Measurements from ENCODE around the gene PPP1R14B.

The PPP1R14B gene

DNA sequence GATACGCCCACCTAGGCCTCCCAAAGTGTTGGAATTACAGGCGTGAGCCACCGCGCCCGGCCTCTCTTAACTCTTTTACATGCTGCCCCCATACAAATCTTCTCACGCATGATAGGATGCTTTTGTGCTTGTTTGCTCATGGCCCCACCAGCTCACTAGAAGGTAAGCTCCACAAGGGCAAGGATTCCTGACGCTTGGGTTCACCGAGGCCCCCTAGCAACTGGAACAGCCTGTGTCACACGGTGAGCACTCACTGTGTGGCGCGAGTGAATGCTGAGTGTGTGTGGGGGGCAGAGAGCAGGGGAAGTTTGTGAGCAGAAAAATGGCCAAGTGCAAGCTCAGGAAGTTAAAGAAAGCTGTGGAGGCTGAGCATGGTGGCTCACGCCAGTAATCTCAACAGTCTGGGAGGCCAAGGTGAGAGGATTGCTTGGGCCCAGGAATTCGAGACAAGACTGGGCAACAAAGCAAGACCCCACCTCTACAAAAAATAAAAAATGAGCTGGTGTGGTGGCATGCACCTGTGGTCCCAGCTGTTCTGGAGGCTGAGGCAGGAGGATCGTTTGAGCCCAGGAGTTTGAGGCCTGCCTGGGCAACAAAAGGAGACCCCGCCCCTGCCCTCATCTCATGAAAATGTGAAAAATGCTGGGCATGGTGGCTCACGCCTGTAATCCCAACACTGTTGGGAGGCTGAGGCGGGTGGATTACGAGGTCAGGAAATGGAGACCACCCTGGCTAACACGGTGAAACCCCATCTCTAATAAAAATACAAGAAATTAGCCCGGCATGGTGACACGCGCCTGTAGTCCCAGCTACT is 35.4 kb upstream of the PPP1R14B start:
- no peaks in the 10 kb centered on the region for H3K9me3 ChIP-seq (ENCODE audit: control insufficient read depth in 5 of 5, low read length in 5 of 5)
- no peak overlapping the region for H3K9ac ChIP-seq (ENCODE audit: low read length in 5 of 5)
- H3K4me1 ChIP-seq (ENCODE audit: control insufficient read depth in 5 of 5, insufficient read depth in 5 of 5, low read length in 5 of 5), result peaks cover 0 to 29% (median 22%) of the 10 kb centered on the region in 5 donors
- no peak overlapping the region for H3K4me3 ChIP-seq (ENCODE audit: low read depth in 1 of 5, low read length in 5 of 5)
- no peak overlapping the region for H3K27ac ChIP-seq (ENCODE audit: low read depth, low read length)
- peaks cover 0 to 24% (median 12%) of the 10 kb centered on the region in 5 donors for H3K36me3 ChIP-seq (ENCODE audit: control insufficient read depth in 5 of 5, insufficient read depth in 5 of 5, low read length in 5 of 5)
- no peaks in the 10 kb centered on the region for H3K27me3 ChIP-seq (ENCODE audit: control insufficient read depth in 5 of 5, insufficient read depth in 4 of 5, low read length in 5 of 5)

DNA sequence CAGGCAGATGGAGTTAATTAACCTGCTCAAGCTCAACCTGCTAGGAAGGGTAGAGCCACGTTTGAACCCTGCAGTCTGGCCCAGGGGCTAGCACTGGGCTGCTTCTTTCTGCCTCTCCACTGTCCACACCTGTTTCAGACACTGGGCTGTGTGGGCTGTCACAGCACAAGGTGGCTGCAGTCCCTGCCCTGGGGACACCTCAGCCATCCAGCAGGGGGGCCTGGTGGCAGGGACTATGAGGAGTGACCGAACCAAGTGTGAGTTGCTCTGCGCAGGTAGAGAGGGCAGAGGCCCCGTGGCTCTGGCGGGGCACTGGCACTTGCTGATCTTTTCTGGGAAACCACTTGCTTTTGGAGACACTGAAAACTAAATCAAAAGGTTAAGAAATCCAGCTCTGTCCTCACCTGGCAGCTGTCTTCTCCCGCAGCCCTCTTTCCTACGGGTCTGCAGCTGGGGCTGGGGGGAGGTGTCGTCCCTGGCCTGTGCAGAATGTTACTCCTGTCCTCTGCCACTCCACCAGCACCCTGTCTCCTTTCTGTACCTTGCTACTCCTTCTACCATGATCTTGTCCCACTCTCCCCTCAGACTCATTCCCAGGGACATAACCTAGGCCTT is 31.9 kb upstream of the PPP1R14B start:
- Histone ChIP-seq H3K36me3 (ENCODE audit: control insufficient read depth in 5 of 5, insufficient read depth in 5 of 5, low read length in 5 of 5) (peaks cover 0 to 42% (median 26%) of the 10 kb centered on the region in 5 donors), H3K9ac (ENCODE audit: low read length in 5 of 5) (no peak overlapping the region), H3K4me1 (ENCODE audit: control insufficient read depth in 5 of 5, insufficient read depth in 5 of 5, low read length in 5 of 5) (peaks cover 0 to 11% (median 7%) of the 10 kb centered on the region in 5 donors), H3K27ac (ENCODE audit: low read depth, low read length) (no peak overlapping the region), H3K4me3 (ENCODE audit: low read depth in 1 of 5, low read length in 5 of 5) (no peak overlapping the region), H3K9me3 (ENCODE audit: control insufficient read depth in 5 of 5, low read length in 5 of 5) (no peaks in the 10 kb centered on the region), H3K27me3 (ENCODE audit: control insufficient read depth in 5 of 5, insufficient read depth in 4 of 5, low read length in 5 of 5) (no peaks in the 10 kb centered on the region)

DNA sequence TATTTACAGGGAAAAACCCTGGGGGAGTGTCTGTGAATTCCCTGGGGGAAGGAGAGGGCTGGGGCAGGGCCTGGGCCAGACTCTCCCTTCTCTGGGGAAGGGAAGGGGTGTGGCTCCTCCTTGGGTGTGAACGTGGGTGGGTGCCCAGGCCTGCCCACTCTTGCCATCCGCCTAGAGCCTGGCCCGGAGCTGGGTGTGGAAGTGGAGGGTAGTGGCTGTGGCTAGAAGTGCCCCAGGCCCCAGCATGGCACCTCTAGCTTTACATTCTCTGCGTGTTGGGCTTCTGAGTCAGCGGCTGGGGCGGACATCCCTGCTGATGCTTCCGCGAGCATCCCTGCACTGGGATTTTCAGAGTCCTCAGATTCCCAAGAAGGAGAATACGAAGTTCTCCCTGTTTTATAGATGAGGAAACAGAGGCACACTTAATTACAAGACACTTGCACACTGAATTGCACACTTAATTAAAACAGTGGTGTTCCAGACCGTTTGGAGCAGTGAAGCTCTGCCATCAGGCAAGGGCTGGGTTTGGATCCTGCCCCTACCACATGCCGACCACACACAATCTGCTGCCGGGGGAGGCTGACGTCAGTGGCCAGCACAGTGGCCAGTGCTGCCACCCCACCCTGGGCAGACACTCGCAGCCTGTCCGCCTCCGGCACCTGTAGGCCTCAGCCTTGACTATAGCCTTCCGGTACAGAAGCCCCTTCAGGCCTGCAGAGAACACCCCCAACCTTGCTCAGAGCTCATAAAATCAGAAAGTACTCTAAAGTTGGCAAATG is 30.1 kb upstream of the PPP1R14B start:
- no peaks in the 10 kb centered on the region for H3K9me3 ChIP-seq (ENCODE audit: control insufficient read depth in 5 of 5, low read length in 5 of 5)
- H3K4me3 ChIP-seq (ENCODE audit: low read depth in 1 of 5, low read length in 5 of 5), result no peak overlapping the region
- H3K4me1 ChIP-seq (ENCODE audit: control insufficient read depth in 5 of 5, insufficient read depth in 5 of 5, low read length in 5 of 5), result peaks cover 0 to 8% (median 6%) of the 10 kb centered on the region in 5 donors
- peaks cover 0 to 38% (median 22%) of the 10 kb centered on the region in 5 donors for H3K36me3 ChIP-seq (ENCODE audit: control insufficient read depth in 5 of 5, insufficient read depth in 5 of 5, low read length in 5 of 5)
- peak overlapping the region in 2 of 5 donors; percentile 13 to 41 for H3K9ac ChIP-seq (ENCODE audit: low read length in 5 of 5)
- H3K27ac ChIP-seq (ENCODE audit: low read depth, low read length), result no peak overlapping the region
- no peaks in the 10 kb centered on the region for H3K27me3 ChIP-seq (ENCODE audit: control insufficient read depth in 5 of 5, insufficient read depth in 4 of 5, low read length in 5 of 5)

DNA sequence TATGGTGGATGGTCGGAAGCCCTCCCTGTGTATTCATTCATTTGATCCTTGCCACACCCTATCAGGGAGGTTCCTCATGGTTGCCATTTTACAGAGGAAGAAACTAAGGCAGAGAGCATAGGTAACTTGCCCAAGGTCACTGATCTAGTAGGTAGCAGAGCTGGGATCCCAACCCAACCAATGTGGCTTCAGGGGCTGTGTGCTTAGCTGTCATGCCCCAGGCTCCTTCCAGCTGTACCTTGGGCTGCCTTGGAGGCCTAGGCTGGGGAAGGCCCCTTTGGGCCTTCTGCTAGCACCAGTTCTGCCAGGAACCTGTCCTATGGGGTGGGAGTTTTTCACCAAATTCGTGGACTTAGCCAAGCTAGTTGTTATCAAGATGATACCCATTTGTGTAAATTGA is 29.1 kb upstream of the PPP1R14B start:
- Histone ChIP-seq H3K36me3 (ENCODE audit: control insufficient read depth in 5 of 5, insufficient read depth in 5 of 5, low read length in 5 of 5) (peaks cover 0 to 37% (median 22%) of the 10 kb centered on the region in 5 donors), H3K9ac (ENCODE audit: low read length in 5 of 5) (peak overlapping the region in 1 of 5 donors; percentile 43), H3K9me3 (ENCODE audit: control insufficient read depth in 5 of 5, low read length in 5 of 5) (peaks cover 0 to 1% (median 0%) of the 10 kb centered on the region in 5 donors), H3K27ac (ENCODE audit: low read depth, low read length) (no peak overlapping the region), H3K4me3 (ENCODE audit: low read depth in 1 of 5, low read length in 5 of 5) (no peak overlapping the region), H3K27me3 (ENCODE audit: control insufficient read depth in 5 of 5, insufficient read depth in 4 of 5, low read length in 5 of 5) (peaks cover 0 to 5% (median 0%) of the 10 kb centered on the region in 5 donors), H3K4me1 (ENCODE audit: control insufficient read depth in 5 of 5, insufficient read depth in 5 of 5, low read length in 5 of 5) (peaks cover 5 to 14% (median 12%) of the 10 kb centered on the region in 5 donors)

DNA sequence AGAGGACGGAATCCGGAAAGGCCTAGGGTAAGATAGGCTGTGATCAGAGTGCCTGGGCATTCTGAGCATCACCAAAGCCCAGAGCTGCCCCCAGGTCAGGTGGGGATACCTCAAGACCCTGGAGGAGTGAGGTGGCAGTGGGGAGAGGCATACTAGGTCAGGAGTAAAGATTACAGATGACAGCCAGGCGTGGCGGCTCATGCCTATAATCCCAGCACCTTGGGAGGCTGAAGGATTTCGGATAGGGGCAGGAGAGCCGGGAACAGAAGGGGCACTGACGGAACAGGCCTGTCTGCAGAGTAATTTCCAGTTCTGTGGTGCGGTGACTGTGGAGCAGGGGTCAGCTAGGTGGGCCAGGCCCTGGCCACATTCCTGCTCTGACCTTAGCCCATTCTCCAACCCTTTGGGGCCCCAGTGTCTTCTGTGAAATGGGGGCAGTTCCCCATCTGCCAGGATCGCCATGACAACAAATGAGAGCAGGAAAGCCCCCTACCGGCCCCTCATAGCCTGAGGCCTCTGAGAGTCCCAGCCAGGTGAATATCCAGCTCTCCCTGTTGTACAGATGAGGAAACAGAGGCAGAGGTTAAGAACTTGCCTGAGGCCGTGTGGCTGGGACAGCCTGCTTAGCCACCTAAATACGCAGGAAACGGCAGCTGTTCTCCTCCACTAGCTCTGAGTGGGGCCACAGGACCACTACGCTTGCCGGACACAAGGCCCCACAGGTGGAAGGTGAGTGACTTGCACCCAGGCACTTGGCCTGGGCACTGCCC is 28.5 kb upstream of the PPP1R14B start:
- Histone ChIP-seq H3K9ac (ENCODE audit: low read length in 5 of 5) (no peak overlapping the region), H3K4me1 (ENCODE audit: control insufficient read depth in 5 of 5, insufficient read depth in 5 of 5, low read length in 5 of 5) (peaks cover 11 to 19% (median 16%) of the 10 kb centered on the region in 5 donors), H3K9me3 (ENCODE audit: control insufficient read depth in 5 of 5, low read length in 5 of 5) (peaks cover 0 to 3% (median 0%) of the 10 kb centered on the region in 5 donors), H3K4me3 (ENCODE audit: low read depth in 1 of 5, low read length in 5 of 5) (no peak overlapping the region), H3K27ac (ENCODE audit: low read depth, low read length) (no peak overlapping the region), H3K36me3 (ENCODE audit: control insufficient read depth in 5 of 5, insufficient read depth in 5 of 5, low read length in 5 of 5) (peaks cover 0 to 37% (median 22%) of the 10 kb centered on the region in 5 donors), H3K27me3 (ENCODE audit: control insufficient read depth in 5 of 5, insufficient read depth in 4 of 5, low read length in 5 of 5) (peaks cover 0 to 7% (median 0%) of the 10 kb centered on the region in 5 donors)

DNA sequence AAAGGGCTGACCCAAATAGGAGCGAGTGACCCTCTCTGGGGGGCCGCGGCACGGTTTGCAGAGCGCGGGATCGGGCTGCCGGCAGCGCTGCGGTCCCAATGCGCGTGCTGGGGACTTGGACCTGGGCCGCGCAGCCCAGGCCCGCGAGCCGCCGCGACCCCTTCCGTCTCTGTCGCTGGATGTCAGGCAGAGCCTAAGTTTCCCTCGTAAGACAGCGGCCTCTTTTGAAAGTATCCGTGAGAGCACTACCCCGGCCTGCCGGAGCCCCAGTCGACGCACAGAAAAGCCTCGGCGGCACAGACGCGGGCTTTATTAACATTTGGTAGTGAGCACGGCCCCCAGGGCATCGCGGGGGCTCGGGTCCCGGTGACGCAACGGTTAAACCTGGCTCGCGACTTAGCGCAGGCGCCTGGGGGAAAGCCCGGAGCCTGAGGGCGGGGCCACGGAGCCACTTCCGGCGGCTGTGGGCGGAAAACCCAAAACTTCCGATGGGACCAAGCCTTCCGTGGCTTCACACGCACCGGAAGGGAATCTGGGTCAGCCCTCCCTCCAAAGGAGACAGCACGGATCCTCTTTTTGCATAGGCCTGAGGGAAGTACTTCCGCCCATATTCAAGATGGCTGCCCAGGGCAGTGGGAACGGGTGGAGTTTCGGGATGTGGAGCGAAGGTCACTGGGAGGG is 22.9 kb upstream of the PPP1R14B start:
- Histone ChIP-seq H3K27ac (ENCODE audit: low read depth, low read length) (peak overlapping the region; percentile 99), H3K4me1 (ENCODE audit: control insufficient read depth in 5 of 5, insufficient read depth in 5 of 5, low read length in 5 of 5) (peaks cover 26 to 50% (median 36%) of the 10 kb centered on the region in 5 donors), H3K27me3 (ENCODE audit: control insufficient read depth in 5 of 5, insufficient read depth in 4 of 5, low read length in 5 of 5) (peaks cover 0 to 13% (median 0%) of the 10 kb centered on the region in 5 donors), H3K9ac (ENCODE audit: low read length in 5 of 5) (peak overlapping the region; percentile 95 to 99 (median 96)), H3K36me3 (ENCODE audit: control insufficient read depth in 5 of 5, insufficient read depth in 5 of 5, low read length in 5 of 5) (peaks cover 0 to 18% (median 16%) of the 10 kb centered on the region in 5 donors), H3K4me3 (ENCODE audit: low read depth in 1 of 5, low read length in 5 of 5) (peak overlapping the region; percentile 77 to 92 (median 89)), H3K9me3 (ENCODE audit: control insufficient read depth in 5 of 5, low read length in 5 of 5) (peaks cover 0 to 3% (median 0%) of the 10 kb centered on the region in 5 donors)

DNA sequence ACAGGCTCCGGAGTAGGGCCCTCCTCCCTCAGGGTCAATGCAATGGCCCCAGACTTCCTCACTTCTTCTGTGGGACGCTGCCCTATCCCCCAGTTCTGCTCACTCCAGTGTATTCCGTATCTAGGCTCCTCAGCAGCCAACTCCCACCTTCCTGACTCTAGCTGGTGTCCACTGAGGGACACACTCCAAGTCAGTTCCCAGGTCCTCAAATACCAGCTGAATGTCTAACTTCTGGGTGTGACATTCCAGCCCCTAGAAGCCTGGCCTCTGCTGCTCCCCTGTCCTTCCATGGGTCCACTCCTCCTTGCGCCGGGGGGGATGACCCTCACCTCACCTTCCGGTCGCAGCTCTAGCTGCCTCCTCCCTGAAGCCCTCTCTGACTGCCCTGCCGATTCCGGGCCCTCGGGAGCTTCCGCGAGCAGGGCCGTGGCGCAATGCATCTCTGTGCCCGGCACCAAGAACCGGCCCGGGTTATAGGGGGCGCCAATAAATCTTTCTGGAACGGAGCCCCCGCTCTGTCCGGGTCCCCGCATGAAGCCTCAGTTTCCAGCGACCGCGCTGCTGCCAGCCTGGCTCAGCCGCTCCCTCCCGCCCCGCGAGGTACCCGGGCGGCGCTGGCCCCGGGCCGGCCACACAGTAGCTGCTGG is 22.3 kb upstream of the PPP1R14B start:
- Histone ChIP-seq H3K36me3 (ENCODE audit: control insufficient read depth in 5 of 5, insufficient read depth in 5 of 5, low read length in 5 of 5) (peaks cover 0 to 25% (median 23%) of the 10 kb centered on the region in 5 donors), H3K4me3 (ENCODE audit: low read depth in 1 of 5, low read length in 5 of 5) (peak overlapping the region; percentile 69 to 92 (median 76)), H3K9ac (ENCODE audit: low read length in 5 of 5) (peak overlapping the region; percentile 35 to 91 (median 89)), H3K27ac (ENCODE audit: low read depth, low read length) (peak overlapping the region; percentile 99), H3K4me1 (ENCODE audit: control insufficient read depth in 5 of 5, insufficient read depth in 5 of 5, low read length in 5 of 5) (peaks cover 26 to 50% (median 36%) of the 10 kb centered on the region in 5 donors), H3K9me3 (ENCODE audit: control insufficient read depth in 5 of 5, low read length in 5 of 5) (peaks cover 0 to 3% (median 0%) of the 10 kb centered on the region in 5 donors), H3K27me3 (ENCODE audit: control insufficient read depth in 5 of 5, insufficient read depth in 4 of 5, low read length in 5 of 5) (peaks cover 0 to 13% (median 0%) of the 10 kb centered on the region in 5 donors)

DNA sequence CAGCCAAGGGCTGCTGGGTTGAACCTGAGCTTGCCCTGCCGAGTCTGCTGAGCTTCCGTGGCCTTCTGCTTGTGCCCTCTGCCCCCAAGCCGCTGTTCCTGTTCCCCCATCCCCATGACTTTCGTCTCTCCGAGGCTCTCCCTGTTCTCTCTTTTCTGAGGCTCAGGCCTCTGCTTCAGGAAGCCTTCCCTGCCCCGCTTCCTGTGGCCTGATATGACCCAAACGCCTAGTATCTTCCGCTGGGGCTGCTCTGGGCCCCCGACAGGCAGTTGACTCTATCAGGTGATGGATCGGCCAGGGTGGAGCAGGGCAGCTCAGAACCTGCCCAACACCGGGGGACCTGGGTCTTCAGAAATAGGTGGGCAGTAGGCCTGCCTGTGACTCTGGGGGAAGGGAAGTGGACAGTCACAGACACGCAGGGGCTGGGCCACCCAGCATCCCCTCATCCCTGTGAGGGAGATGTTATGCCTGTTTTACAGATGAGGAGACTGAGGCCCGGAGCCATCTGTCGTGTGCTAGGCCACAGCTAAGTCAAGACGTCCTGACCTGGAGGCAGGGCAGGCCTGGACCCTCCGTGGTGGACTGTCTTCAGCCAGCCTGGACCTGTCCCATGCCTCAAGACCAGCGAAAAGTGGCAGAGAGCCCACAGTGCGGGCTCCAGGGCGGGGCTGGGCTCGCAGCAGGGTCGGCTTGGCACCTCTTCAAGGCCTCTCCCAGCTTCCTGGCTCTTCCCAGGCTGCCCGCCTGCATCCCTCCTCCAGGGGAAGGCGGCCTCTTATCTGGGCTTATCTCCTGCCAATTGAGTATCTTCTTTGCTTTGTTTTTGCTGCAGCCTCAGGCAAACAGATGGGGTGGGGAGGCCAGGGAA is 21.5 kb upstream of the PPP1R14B start:
- peak overlapping the region; percentile 69 to 92 (median 76) for H3K4me3 ChIP-seq (ENCODE audit: low read depth in 1 of 5, low read length in 5 of 5)
- peak overlapping the region in 4 of 5 donors; percentile 81 to 91 (median 90) for H3K9ac ChIP-seq (ENCODE audit: low read length in 5 of 5)
- peaks cover 0 to 32% (median 30%) of the 10 kb centered on the region in 5 donors for H3K36me3 ChIP-seq (ENCODE audit: control insufficient read depth in 5 of 5, insufficient read depth in 5 of 5, low read length in 5 of 5)
- peaks cover 0 to 3% (median 0%) of the 10 kb centered on the region in 5 donors for H3K9me3 ChIP-seq (ENCODE audit: control insufficient read depth in 5 of 5, low read length in 5 of 5)
- H3K27me3 ChIP-seq (ENCODE audit: control insufficient read depth in 5 of 5, insufficient read depth in 4 of 5, low read length in 5 of 5), result peaks cover 0 to 13% (median 0%) of the 10 kb centered on the region in 5 donors
- H3K4me1 ChIP-seq (ENCODE audit: control insufficient read depth in 5 of 5, insufficient read depth in 5 of 5, low read length in 5 of 5), result peaks cover 26 to 50% (median 36%) of the 10 kb centered on the region in 5 donors
- peak overlapping the region; percentile 99 for H3K27ac ChIP-seq (ENCODE audit: low read depth, low read length)

Data from subcutaneous abdominal adipose tissue (tissue), 5 donors.